GM19324 (cell line): ENCODE results near the gene RARRES1.
"Not testable (repeated sequence)": the region's sequence is repeated elsewhere in the genome, so short reads cannot be mapped to it uniquely, and the experiment has no call there.

Experiments used
- ATAC-seq: cut with Tn5 transposase; IDR thresholded peaks from one replicate; pipeline ENCODE4 v1.9.1; 2021; ENCODE audit warnings: mild to moderate bottlenecking, moderate library complexity; ENCODE audit not compliant: unreplicated experiment, low FRiP score

Gene RARRES1

DNA sequence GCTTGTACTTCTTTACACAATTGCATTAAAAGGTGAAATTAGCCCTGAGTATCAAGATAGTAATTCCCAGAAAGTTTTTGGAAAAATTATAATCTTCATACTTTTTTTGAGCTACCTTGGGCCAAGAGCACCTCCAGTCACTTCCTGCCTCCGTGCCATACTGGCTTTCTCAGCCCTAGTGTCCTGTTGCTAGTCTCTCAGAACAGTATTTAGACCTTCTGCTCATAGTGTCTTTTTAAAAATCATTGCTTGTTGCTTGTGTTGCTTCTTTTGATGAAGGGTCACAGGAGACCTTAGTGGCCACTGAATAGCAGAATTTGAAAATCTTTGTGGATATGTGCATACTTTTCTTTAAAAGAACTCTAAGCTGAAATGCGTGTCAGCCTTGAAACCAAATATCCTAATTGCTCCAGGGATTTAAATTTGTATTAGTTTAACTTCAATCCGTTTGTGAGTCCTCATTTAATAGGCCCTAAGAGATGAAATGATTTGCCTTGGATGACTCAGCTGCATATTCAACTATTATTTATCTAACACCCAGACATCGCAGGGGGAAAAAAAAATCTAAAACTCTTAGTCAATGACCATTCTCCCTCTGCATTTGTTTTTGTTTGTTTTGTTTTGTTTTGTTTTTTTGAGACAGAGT, 30.7 kb downstream of the RARRES1 start:
- no peak for ATAC-seq

DNA sequence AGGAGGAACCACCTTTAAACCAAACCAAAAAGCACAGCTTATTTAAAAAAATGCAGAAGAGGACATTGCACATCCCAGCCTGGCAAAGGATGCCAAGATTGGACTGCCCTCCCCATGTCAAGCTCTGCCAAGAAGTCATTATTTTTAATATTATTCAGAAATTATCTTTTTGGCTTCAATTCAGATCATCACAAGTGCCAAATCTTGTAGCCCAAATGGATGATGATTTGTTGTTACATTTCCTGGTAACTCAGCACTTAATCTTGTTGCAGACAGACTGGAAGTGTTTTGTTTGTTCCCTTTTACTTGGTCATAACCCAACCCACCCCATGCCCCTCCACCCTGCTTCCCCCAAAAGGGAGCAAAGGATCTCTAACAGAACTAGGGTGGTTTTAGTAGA, 31.7 kb downstream of the RARRES1 start:
- no peak for ATAC-seq

DNA sequence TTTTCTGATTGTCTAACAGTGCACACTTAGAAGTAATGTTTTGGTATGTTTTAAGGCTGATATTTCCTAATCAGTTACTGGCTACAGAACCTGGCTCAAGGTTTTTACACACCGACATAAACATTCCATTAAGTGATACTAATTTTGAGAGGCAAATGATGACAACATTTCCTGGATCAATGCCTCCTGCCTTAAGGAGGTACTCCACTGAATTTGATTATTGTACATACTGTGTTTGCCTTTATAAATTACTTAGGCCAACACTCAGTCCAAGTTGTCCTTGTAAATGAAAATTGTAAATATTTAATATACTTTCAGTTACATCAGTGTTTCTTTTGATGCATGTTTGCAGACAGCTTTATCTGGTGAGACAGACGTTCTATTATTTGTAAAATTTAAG, 35.6 kb downstream of the RARRES1 start:
- ATAC-seq: no peak

DNA sequence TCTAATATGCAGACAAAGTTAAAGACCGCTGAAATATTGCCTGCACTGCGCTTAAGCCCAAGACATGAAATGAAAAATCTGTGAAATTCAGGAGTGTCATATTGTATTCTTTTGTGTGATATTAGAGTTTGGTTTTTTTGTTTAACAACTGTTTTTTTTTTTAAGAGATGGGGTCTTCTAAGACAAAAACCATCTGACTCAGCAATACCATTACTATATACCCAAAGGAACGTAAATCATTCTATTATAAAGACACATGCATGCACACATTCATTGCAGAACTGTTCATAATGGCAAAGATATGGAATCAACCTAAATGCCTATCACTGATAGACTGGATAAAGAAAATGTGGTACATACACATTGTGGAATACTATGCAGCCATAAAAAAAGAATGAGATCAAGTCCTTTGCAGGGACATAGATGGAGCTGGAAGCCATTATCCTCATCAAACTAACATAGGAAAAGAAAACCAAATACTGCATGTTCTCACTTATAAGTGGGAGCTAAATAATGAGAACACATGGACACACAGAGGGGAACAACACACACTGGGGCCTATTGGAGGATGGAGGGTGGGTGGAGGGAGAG, 38.3 kb downstream of the RARRES1 start:
- not testable (repeated sequence) for ATAC-seq

DNA sequence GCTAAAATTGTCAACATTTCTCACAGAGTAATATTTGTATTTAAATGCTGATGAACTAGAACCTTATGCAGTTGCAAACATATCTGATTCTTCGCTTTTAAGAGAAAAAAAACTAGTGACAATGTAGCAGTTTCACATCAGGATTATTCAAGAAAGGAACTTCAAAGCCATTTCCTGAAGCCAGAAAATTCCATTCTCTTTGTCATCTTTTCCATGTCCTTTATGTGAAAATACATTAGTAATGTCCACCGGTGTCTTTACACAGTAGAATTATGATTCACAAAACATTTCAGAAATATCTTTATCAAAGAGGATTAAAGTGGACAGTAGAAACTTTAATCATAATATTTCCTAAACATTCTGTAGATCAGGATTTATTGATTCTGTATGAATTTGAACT, 47.1 kb downstream of the RARRES1 start:
- ATAC-seq: no peak

DNA sequence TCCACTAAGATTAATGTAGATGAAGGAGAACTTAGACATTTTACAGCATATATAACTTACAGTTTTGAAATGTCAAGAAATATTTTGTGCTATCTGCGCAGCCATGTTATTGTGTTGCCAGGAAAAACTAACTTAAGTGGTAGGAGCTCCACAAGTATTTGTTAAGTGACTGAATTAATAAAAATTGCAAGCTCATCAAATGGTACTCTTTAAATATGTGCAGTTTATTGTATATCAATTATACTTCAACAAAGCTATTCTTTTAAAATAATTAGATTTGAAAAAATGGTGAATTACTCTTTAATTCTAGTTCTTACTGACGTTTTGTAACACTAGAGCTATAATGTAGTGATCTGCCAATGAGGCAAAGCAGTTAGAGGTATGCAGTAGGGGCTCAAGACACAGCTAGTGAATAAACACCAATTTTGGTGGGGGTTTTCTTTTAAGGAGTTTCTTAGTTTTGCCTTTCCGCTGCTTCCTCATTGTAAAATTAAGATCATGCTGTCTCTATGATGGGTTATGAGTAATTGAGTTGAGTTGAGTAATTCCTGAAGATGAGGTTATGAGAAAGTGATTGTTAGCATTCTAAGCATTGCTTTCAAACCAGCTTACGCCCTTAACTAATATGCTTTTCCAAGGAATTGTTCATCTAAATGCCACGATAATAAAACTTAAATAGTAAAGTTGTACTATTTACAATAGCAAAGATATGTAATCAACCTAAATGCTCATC, 48.9 kb downstream of the RARRES1 start:
- ATAC-seq: no peak

DNA sequence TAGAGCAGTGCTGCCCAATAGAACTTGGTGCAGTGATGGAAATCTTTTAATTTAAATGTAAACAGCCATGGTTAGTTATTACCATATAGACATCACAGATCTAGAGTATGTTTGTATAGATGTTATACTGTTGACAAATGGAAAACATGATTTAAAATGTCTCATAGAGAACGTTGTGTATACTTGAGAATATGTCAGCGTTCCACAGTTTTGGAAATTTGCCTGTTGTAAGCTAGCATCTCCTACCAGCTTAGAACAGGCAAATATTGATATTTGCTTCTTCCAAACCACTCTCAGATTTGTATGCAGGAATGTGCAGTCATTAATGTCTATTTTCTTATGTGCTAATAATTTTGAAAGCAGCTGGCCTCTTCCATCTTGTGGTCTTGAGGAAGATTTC, 51.4 kb downstream of the RARRES1 start:
- ATAC-seq: no peak

DNA sequence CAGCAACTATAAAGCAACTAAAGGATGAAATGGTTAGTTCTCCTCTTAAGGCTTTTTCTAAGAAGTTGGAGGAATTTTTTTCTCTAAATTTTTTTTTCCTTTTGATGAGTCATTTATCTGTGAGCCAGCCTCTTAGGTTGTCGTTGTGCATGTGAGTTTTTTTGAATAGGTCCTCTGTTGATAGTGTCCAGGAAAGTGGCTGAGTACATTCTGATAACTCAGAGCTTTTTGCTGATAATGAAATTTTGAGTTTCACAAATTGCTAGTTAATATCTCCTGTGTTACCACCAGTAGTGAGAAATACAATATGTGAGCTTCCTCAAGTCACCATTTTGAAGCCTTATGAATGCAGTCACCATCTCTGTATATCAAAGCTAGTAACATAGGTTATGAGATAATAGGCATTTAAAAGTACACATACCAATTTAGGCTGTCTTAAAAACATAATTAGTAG, 52.7 kb downstream of the RARRES1 start:
- no peak for ATAC-seq

DNA sequence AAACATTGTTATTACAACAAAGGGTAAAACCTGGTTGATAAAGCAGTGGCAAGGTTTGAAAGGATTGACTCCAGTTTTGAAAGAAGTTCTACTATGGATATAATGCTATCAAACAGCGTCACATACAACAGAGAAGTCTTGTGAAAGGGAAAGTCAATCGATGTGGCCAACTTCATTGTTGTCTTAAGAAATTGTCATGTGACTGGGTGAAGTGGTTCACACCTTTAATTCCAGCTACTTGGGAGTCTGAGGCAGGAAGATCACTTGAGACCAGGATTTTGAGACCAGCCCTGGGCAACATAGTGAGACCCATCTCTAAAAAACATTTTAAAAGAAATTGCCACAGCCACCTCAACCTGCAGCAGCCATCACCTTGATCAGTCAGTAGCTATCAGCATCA, 53.6 kb downstream of the RARRES1 start:
- ATAC-seq: no peak

DNA sequence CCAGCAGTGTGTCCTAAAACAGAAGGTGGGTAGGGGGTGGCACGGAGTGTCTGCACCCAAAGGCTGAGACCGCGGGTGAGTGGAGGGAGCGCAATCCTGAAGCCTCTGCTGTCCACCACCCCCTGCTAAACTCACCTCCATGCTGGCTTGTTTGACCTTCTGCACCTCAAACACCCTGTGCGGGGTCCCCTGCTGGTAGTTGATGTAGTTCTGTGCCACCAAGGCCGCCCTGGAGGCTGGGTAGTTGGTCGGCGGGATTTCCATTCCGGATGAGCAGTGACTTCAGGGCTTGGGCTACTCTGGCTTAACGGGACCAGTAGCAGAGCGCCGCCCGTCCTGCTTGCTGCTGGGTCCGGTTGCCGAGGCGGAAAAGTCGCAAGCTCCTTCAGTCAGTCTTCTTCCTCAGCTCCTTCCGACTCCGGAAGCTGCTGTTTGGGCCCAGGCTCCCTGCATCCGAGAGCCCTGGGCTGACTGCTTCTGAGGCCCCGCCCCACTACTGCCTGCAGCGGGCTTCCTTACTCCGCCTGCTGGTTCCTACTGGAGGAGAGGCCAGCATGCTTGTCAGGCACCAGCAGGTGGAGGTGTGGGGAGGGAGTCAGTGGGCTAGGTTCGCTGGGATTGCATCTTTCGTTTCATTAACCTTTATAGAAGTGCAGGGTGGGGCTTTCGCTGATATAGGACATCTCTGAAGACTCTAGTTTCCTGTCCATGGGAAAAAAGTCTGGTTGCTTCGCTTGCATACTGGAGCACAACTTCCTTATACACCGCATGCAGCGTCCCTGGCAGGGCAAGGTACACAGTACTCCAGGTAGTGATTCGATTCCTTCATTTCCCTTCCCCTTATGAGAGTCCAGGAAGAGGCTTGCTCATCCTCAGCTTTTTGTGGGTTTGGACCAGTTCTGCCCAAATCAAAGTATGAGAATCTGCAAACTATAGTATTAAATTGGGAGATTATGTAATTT, 59.8 kb downstream of the RARRES1 start, which contains the start of gene LXN:
Gene LXN (minus strand): TSS at position 434 of the 962 bp plus-strand sequence. CDS start 170 bp downstream, at position 264.
- peak; percentile 100 for ATAC-seq

DNA sequence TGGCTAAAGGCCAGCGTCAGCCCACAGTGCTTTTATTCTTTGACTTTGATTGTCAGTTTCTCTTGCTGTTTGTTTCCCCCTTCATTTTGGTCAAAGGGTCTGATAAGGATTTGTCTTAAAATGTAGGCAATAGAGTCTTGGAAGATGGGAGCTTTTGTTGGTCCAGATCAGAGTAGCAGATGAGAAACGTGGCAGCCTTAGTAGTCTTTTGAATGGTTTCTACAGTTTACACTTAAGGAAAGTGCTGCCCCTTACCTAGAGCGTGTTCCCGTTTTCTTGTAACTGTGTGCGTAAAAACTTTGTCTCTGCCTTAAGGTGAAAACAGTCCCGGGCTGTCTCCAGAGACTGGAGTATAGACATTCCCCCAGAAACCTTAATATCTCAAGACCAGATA, 60.4 kb downstream of the RARRES1 start:
- peak; percentile 6 for ATAC-seq

DNA sequence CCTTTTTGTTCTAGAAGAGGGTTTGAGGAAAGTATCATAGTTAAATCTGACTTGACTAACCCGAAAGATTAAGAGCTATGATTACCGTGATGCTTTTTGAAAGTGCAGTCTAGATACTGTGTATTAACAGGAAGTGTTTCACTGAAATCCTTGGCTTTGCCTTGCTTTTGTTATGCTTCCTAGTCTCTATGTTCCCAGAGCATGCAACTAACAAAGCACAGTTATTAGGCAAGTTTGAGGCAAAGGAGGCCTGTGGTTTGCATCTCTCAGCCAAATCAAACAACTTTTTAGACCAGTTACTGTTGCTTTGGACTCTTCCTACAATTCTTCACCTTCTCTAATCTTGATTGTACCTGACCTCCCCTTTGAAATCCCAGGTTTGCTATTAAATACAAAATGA, 63.8 kb downstream of the RARRES1 start:
- no peak for ATAC-seq

DNA sequence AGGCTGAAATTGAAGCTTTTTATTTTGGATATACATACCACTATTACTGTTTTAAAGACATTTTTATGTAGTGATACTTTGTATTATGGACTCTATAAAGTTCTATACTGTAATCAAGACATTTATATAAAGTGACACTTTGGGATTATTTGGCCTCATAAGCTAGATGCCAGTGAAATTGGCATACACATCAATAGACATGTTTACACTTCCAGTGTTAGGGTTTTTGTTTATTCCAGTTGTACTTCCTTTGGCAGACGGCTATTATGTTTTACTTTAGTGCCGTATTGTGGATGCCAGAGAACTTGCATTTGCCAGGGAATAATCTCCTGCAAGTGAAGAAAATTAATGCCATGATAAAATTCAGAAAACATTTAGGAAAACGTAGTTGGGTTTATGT, 65.8 kb downstream of the RARRES1 start:
- ATAC-seq: no peak

DNA sequence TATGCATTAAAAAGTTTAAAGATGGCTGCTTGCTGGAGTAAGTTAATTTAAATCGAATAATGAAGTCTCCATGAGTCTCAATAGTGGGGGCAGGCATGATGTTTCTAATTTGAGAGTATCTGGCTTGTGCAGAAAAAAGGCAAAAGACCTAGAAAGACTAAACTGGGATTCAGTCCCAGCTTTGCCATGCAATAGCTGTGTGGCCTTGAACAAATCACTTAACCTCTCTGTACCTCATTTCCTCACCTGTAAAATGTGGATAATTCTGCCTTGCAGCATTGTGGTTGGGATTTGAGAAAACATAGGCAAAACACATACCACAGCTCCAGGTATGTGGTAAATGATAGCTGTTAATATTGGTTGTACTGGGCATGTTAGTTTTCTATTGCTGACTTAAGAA, 68.4 kb downstream of the RARRES1 start:
- no peak for ATAC-seq

DNA sequence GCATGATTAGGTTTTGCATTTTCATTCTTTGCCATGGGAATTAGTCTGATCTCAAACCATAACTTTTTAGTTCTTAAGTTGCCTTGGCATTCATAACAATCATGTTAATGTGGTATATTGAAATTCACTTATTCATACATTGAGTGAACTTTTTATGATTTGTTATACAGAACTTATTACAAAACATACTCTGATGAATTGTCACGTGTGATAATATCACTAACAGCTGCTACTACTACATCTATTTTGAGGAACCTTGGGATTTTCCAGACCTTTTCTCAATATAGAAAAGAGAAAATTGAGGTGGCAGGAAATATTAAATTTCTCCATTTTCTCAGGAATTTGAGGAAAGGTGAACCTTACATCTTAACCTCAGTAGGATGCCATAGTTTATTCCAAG, 69.0 kb downstream of the RARRES1 start:
- no peak for ATAC-seq

DNA sequence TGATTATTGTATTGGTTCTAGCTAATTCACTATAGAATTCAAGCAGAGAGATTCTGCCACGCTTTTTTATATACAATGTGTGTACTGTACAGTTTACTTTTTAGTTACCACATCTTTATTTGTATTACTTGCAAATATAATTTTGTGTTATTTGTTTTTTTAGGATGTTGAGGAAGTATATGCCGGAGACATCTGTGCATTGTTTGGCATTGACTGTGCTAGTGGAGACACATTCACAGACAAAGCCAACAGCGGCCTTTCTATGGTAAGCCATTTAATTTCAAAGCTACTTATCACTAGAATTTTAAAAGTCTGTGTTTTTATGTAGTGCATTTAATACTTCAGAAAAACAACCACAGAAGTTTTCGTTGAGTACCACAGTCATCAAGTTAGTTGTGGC, 71.5 kb downstream of the RARRES1 start:
- no peak for ATAC-seq

DNA sequence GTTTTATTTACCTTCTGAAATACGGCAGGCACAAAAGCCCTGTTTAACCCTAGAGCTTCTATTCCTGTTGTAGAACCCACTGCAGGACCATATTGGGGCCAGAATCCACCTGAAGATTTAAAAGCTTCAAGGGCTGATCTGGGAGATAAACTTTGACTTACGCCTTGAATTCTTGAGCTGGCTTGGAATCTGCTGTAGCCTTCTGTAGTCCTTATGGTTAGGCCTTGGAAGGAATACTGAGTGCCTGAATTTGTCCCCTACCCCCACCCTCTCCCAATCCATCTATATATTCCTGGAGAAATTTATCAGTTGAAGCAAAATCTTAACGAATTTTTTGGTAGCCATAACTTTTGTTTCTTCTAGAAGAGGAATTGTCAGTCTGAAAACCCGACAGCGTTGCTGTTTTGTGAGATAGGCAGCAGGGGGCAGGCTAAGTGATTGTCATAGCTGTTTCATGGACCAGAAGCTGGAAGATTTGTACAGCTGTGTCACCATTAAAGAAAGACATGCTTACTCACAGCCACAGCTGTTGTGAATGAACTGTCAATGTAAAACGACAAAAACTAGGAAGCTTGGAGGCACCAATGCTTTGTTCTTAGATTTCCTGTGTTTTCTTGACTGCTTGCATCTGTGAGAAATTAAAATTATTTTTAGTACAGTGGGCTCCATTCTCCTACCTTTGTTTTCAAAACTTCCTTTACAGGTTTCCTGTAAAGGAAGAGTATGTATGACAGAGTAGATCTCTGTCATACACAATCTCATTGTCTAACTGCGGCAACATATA, 72.6 kb downstream of the RARRES1 start:
- ATAC-seq: no peak

DNA sequence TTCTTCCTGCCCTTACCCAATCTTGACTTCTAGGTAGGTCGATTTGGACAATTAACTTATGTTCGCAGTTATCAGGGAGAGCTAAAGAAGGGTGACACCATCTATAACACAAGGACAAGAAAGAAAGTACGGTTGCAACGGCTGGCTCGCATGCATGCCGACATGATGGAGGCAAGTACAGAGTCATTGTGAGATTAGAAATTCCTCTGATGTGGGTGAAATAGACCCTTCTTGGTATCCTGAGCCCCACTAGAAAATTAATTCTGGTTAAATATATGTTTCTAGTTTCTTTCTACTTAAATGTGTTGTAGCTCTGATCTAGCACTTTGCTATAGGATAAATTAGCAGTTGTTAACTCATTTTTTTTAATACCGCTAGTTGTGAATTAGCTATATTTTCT, 73.4 kb downstream of the RARRES1 start:
- ATAC-seq: no peak

DNA sequence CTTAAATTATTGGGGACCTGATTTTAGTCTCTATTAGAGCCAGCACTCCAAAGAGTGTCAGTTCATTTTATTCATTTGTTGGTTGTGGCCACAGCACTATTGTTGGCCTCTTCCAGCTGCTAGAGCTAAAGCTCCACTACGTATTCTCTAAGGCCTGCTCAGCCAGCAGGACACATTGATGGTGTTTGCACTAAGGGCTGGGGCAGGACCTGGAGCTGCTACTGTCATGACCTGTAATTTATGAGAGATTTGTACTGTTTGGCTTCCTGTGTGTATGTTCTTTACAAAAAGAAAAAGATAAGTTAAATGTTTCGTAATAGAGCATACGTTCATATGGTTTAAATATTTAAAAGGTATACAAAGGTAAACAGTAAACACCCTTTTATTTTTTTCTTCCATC, 79.8 kb downstream of the RARRES1 start:
- ATAC-seq: no peak

DNA sequence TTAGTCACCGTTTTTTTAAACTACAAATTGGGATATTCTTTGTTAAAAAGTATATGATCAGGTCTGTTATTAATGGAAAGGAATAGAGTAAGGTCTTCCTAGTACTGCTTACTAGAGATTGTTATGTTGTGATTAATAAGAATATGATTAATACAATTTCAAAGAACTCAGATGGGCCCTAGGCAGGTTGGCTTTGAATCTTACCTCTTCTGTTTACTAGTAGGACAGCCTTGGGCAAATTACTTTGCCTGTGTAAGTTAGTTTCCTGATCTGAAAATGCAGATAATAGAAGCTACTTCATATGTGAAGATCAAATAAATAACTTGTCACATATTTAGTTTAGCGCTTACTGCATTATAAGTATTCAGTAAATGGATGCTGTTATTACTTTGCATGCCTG, 81.1 kb downstream of the RARRES1 start:
- no peak for ATAC-seq
